ENCODE results near the gene NPM3. TPM values are rescaled to one million over a fixed set of nuclear protein-coding genes. Genes with fewer than 3 reads are reported as not detected.

The NPM3 gene
- total and polyA plus RNA-seq, 2 of the 8 experiments (the other 6 are each of a cell fraction or from before 2014, with no cell fraction given) = 127 to 175 TPM

- H2AK5ac ChIP-seq (ENCODE audit: low read depth, low read length) = no peak overlapping the region
- H2BK15ac ChIP-seq (ENCODE audit: low read length) = no peak overlapping the region
- H2BK120ac ChIP-seq (replicated peaks; ENCODE audit: low read depth, low read length) = no peak overlapping the region
- H2AFZ ChIP-seq (ENCODE audit: low read length) = no peak overlapping the region
- no peak overlapping the region for H3K14ac ChIP-seq (ENCODE audit: insufficient read length)
- peaks cover 7% of the 10 kb centered on the region for H3K79me1 ChIP-seq (ENCODE audit: low read depth, low read length)
- no peak overlapping the region for H4K91ac ChIP-seq (replicated peaks; ENCODE audit: insufficient read length, low read length)
- no peaks in the 10 kb centered on the region for H3K9me3 ChIP-seq (ENCODE audit: insufficient read depth in 2 of 2, low read depth in 1 of 2, low read length in 1 of 2)
- peak overlapping the region; percentile 44; the same call in 1 of the 2 replicates for H2BK5ac ChIP-seq (ENCODE audit: low read depth, low read length)
- CTCF ChIA-PET (ENCODE audit: partially characterized antibody) = interaction anchor here (0.6 to 9.8 kb wide), 72 partner anchors 9 to 567 kb away, joined by 3 to 246 read pairs (median 5); partner anchors contain the start of genes DPCD, FBXW4, KCNIP2 and OGA
- peaks cover 23 to 37% (median 31%) of the 10 kb centered on the region in 4 experiments for H3K27me3 ChIP-seq (replicated peaks in 1 of 4; ENCODE audit: control insufficient read depth in 3 of 4, extremely low read depth in 1 of 4, insufficient read depth in 3 of 4, low read length in 3 of 4)
- H3K23me2 ChIP-seq (ENCODE audit: low read depth, low read length) = peaks cover 34% of the 10 kb centered on the region
- 54% methylated on average over 14 of the region's 14 CpGs; no CpG with 5 or more reads in 1 of the 2 experiments for WGBS, 2 experiments (ENCODE audit: extremely low coverage in 1 of 2, insufficient coverage in 1 of 2, insufficient read length in 1 of 2, insufficient replicate concordance in 2 of 2, low coverage in 1 of 2, low lambda C conversion rate in 2 of 2, missing lambda C conversion rate in 1 of 2)
- no peak overlapping the region for H3K9ac ChIP-seq (replicated peaks in 1 of 4; ENCODE audit: extremely low read depth in 1 of 4, low read depth in 3 of 4, low read length in 3 of 4)
- H3K4me2 ChIP-seq (ENCODE audit: insufficient read depth in 1 of 2, low read depth in 2 of 2, low read length in 2 of 2) = peak overlapping the region; percentile 78 to 95; a peak in 2 of 4 replicates
- no peak overlapping the region for H3K4ac ChIP-seq (replicated peaks; ENCODE audit: insufficient read length, low read depth, low read length)
- peaks cover 4 to 36% (median 20%) of the 10 kb centered on the region in 4 experiments for H3K4me1 ChIP-seq (replicated peaks in 1 of 4; ENCODE audit: control insufficient read depth in 3 of 4, insufficient read depth in 4 of 4, low read length in 3 of 4)
- H3K4me3 ChIP-seq (ENCODE audit: extremely low read depth in 1 of 4, insufficient read depth in 2 of 4, low read depth in 3 of 4, low read length in 4 of 4) = no peak overlapping the region; a peak in 1 of 8 replicates
- H4K20me1 ChIP-seq (replicated peaks in 1 of 2; ENCODE audit: control insufficient read depth in 1 of 2, insufficient read depth in 2 of 2, low read length in 2 of 2) = peaks cover 15 to 29% of the 10 kb centered on the region in 2 experiments
- H3K56ac ChIP-seq (replicated peaks; ENCODE audit: insufficient read length, low read depth, low read length) = no peak overlapping the region
- no peak overlapping the region for H2BK12ac ChIP-seq (ENCODE audit: low read depth, low read length)
- POLR2A ChIA-PET (ENCODE audit: partially characterized antibody) = interaction anchor here (0.8 to 9.1 kb wide), 11 partner anchors 12 to 188 kb away, joined by 3 to 66 read pairs (median 4); partner anchors contain the start of gene OGA
- peaks cover 0 to 8% of the 10 kb centered on the region in 2 experiments; a peak in 1 of 4 replicates for H3K79me2 ChIP-seq (ENCODE audit: control insufficient read depth in 1 of 2, insufficient read depth in 2 of 2, low read length in 2 of 2)
- H3K18ac ChIP-seq (ENCODE audit: extremely low read depth, low read length) = no peak overlapping the region
- FAIRE-seq = peak; percentile 76
- H3K36me3 ChIP-seq (ENCODE audit: control insufficient read depth in 2 of 4, insufficient read depth in 4 of 4, low read length in 3 of 4) = peaks cover 2 to 5% (median 4%) of the 10 kb centered on the region in 4 experiments; a peak in 6 of 8 replicates
- H4K5ac ChIP-seq (ENCODE audit: insufficient read length, low read depth, low read length) = no peak overlapping the region
- H3K23ac ChIP-seq (ENCODE audit: insufficient read length) = no peak overlapping the region
- no peak overlapping the region for H3K27ac ChIP-seq (ENCODE audit: low read depth, low read length)
- H2BK20ac ChIP-seq (ENCODE audit: low read length) = no peak overlapping the region
- peak in 1 of 2 experiments; percentile 88 for DNase-seq (ENCODE audit: low read depth in 1 of 2, low spot score in 2 of 2)
- H4K8ac ChIP-seq (ENCODE audit: extremely low read depth, insufficient read depth, low read length) = no peak overlapping the region
- TF ChIP-seq SP1 (IDR thresholded peaks at IDR 0.05; ENCODE audit: low read depth, low read length) = no peak
- TF ChIP-seq JUN (IDR thresholded peaks at IDR 0.05; ENCODE audit: low read depth, low read length) = no peak
- TF ChIP-seq GTF2F1 (IDR thresholded peaks at IDR 0.05; ENCODE audit: borderline replicate concordance, low read depth, low read length) = 0 out of 2 replicates have a peak, but pooled peaks have one; percentile 19
- TF ChIP-seq PHF8 (conservative IDR thresholded peaks at IDR 0.05; ENCODE audit: low read depth, low read length) = no peak
- no peak for TF ChIP-seq POLR2AphosphoS5 (IDR thresholded peaks at IDR 0.05; ENCODE audit: low read depth, low read length)
- no peak for TF ChIP-seq RBBP5 (IDR thresholded peaks at IDR 0.05; ENCODE audit: borderline replicate concordance, low read depth, low read length)
- TF ChIP-seq ZNF274 (IDR thresholded peaks at IDR 0.05; ENCODE audit: borderline replicate concordance, extremely low read depth, low read length) = no peak
- no peak for TF ChIP-seq SUZ12 (IDR thresholded peaks at IDR 0.05; ENCODE audit: low read length)
- no peak for TF ChIP-seq CBX8 (IDR thresholded peaks at IDR 0.05; ENCODE audit: borderline replicate concordance, low read depth, low read length)
- TF ChIP-seq SAP30 (IDR thresholded peaks at IDR 0.05; ENCODE audit: insufficient read depth, insufficient replicate concordance, low read length) = no peak
- peak; percentile 48; the same call in 1 of the 2 replicates for TF ChIP-seq MAX (IDR thresholded peaks at IDR 0.05)
Observed at GRCh38 chr10:101780818-101781654, 2.2 kb downstream of the NPM3 start.

All from H1 (cell line).